HUES64 (cell line): ENCODE data around the gene CER1.

Source experiments
- H3K27ac ChIP-seq: 2 replicates; pipeline ENCODE4 v1.7.0; 2013; ENCODE audit warnings: low read depth, low read length, inconsistent platforms
- H3K27me3 ChIP-seq: 2 replicates; pipeline ENCODE4 v1.6.1; 2013; ENCODE audit warnings: mild to moderate bottlenecking, low read length; ENCODE audit not compliant: insufficient read depth
- H3K36me3 ChIP-seq: 2 replicates; pipeline ENCODE4 v1.6.1; 2013; ENCODE audit warnings: mild to moderate bottlenecking, low read length; ENCODE audit not compliant: insufficient read depth
- H3K4me1 ChIP-seq: 2 replicates; pipeline ENCODE4 v1.6.1; 2013; ENCODE audit warnings: mild to moderate bottlenecking, low read length, moderate library complexity; ENCODE audit not compliant: insufficient read depth
- H3K4me3 ChIP-seq: 2 replicates; pipeline ENCODE4 v1.5.1; 2013; ENCODE audit warnings: mild to moderate bottlenecking, low read length, moderate library complexity
- H3K9ac ChIP-seq: 2 replicates; pipeline ENCODE4 v1.6.1; 2013; ENCODE audit warnings: mild to moderate bottlenecking, low read depth, low read length
- H3K9me3 ChIP-seq: 2 replicates; pipeline ENCODE4 v1.6.1; 2013; ENCODE audit warnings: low read depth, low read length; ENCODE audit not compliant: insufficient read depth
- WGBS: fragments of 150-250, 120-280 bp; methylation state at CpG from one replicate; pipeline ENCODE4 v1.1.7; 2013; ENCODE audit warnings: missing lambda C conversion rate; 5-methylcytosine and 5-hydroxymethylcytosine counted together

Gene CER1

DNA sequence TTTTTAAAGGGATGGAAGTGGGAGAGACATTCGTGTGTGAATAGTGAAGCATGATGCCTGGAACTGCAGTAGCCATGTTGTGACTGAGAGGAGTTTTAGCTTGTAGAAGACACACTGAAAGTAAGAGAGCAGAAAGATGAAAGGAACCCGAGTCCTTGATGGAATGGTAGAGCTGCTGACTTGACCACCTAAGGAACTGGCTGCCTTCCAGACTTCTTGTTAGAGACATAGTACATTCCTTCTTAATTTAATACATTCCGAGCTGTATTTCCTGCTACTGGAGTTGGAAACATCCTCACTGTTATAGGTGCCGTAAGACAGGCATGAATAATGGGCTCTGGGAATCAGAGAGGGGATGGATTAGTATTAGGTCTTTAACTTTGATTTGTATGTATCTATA lies 7.4 kb downstream of the CER1 start:
- Histone ChIP-seq H3K27me3 (peaks cover 26% of the 10 kb centered on the region), H3K36me3 (peaks cover 58% of the 10 kb centered on the region; the same call in 1 of the 2 replicates), H3K9ac (no peak overlapping the region), H3K27ac (no peak overlapping the region), H3K4me3 (no peak overlapping the region), H3K4me1 (no peaks in the 10 kb centered on the region), H3K9me3 (peaks cover 3% of the 10 kb centered on the region; the same call in 1 of the 2 replicates)
- 92% methylated on average over 4 of the region's 4 CpGs for WGBS

DNA sequence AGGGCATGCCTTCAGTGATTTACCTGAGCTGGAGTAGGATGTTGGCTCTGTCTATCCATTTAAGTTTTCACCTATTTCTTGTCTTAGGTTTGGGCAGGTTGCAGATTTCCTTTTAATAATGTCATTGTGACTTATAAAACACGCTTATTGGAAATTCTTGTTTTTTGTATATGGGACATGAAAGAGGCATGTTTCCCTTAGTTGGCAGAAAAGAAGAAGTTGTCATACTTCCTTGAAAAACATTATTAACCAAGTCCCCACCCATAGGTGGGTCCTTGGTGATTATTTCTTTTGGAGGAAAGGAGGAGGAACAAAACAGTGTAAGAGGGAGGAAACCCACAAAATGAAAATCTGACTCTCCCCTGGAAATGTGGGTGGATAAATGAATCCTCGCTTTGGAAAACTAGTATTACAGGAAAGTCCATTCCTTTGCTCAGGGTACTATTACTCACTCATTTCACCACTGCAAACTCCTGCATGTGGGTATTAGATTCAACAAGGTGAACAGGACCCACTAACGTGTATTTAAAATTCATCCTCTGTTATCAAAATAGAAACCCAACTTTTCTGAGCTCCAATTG lies 9.3 kb downstream of the CER1 start:
- Histone ChIP-seq H3K9me3 (peaks cover 4% of the 10 kb centered on the region; the same call in 1 of the 2 replicates), H3K27me3 (peaks cover 9% of the 10 kb centered on the region; the same call in 1 of the 2 replicates), H3K4me3 (no peak overlapping the region), H3K9ac (no peak overlapping the region), H3K4me1 (no peaks in the 10 kb centered on the region), H3K36me3 (peaks cover 54% of the 10 kb centered on the region; the same call in 1 of the 2 replicates), H3K27ac (no peak overlapping the region)
- 93% methylated on average over 2 of the region's 3 CpGs for WGBS

DNA sequence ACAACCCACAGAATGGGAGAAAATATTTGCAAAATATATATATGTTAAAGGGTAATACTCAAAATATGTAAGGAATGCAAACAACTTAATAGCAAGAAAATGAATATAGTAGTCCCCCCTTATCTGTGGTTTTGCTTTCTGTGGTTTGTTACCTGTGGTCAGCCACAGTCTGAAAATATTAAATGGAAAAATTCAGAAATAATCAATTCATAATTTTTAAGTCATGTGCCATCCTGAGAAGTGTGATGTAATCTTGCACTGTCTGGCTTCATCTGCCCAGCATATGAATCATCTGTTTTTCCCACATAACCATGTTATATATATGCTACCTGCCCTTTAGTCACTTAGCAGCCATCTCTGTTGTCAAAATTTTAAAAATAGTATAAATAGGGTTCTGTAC lies 11.7 kb downstream of the CER1 start:
- Histone ChIP-seq H3K27ac (no peak overlapping the region), H3K9me3 (peaks cover 4% of the 10 kb centered on the region; the same call in 1 of the 2 replicates), H3K4me3 (no peak overlapping the region), H3K9ac (no peak overlapping the region), H3K27me3 (no peaks in the 10 kb centered on the region), H3K36me3 (peaks cover 41% of the 10 kb centered on the region; the same call in 1 of the 2 replicates), H3K4me1 (no peaks in the 10 kb centered on the region)

DNA sequence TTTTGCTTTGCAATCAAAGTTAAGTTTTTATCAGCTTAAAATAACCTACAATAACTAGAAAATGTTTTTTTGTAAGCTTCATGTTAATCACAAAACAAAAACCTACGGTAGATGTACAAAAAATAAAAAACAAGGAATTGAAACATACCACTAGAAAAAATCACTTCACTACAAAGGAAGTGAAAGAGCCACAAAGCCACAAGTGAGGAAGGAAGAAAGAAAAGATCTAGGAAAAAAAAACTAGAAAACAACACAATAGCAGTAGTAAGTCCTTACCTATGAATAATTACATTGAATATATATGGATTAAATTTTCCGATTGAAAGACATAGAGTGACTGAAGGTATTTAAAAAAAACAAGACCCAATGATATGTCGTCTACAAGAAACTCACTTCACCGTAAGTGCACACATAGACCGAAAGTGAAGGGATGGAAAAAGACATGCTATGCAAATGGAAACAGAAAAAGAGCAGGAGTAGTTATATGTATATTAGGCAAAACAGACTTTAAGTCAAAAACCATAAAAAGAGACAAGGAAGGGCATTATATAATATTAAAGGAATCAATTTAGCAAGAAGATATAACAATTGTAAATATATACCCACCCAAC lies 15.9 kb downstream of the CER1 start:
- H3K4me3 ChIP-seq, result no peak overlapping the region
- H3K27me3 ChIP-seq, result no peaks in the 10 kb centered on the region
- H3K9me3 ChIP-seq, result peaks cover 4% of the 10 kb centered on the region; the same call in 1 of the 2 replicates
- 98% methylated on average over 4 of the region's 5 CpGs for WGBS
- no peak overlapping the region for H3K27ac ChIP-seq
- no peak overlapping the region for H3K9ac ChIP-seq
- no peaks in the 10 kb centered on the region for H3K4me1 ChIP-seq
- peaks cover 34% of the 10 kb centered on the region; the same call in 1 of the 2 replicates for H3K36me3 ChIP-seq

DNA sequence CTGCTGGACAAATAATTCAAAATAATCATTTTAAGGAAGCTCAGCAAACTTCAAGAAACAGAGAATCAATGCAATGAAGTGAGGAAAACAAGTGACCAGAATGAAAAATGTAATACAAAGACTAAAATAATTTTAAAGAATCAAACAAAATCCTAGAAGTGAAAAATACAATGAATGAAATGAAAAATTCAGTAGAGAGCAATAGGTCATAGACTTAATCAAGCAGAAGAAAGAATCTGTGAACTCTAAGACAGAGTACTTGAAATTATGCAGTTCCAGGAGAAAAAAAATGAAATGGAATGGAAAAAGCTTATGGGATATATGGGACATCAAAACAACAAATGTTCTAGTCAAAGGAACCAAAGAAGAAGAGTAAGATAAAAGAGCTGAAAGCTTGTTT lies 17.5 kb downstream of the CER1 start:
- H3K27me3 ChIP-seq, result no peaks in the 10 kb centered on the region
- no peak overlapping the region for H3K4me3 ChIP-seq
- H3K9ac ChIP-seq, result no peak overlapping the region
- peaks cover 21% of the 10 kb centered on the region; the same call in 1 of the 2 replicates for H3K36me3 ChIP-seq
- no peaks in the 10 kb centered on the region for H3K4me1 ChIP-seq
- no peak overlapping the region for H3K27ac ChIP-seq
- 0 out of 2 replicates have a peak, but pooled peaks cover 1% of the 10 kb centered on the region for H3K9me3 ChIP-seq

DNA sequence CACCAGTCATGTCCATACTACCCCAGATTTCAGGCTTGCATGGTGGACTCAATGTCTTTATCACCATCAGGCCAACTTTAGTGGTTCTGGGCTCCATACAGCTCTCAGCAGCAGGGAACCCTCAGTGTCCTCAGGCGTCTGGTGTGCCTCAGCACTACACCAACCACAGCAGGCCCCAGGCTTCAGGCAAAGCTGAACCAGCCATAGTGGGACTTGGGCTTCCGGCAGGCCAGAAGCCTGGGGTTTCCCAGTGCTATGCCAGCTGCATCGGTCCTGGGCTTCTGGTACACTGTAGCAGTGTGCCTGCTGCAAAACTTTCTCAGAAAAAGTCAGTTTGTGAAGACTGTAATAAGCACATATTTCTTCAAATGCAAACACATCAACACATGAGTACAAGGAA lies 18.3 kb downstream of the CER1 start:
- 93% methylated on average over 3 of the region's 3 CpGs for WGBS
- Histone ChIP-seq H3K4me3 (no peak overlapping the region), H3K36me3 (peaks cover 20% of the 10 kb centered on the region; the same call in 1 of the 2 replicates), H3K9me3 (no peaks in the 10 kb centered on the region), H3K27me3 (no peaks in the 10 kb centered on the region), H3K27ac (no peak overlapping the region), H3K4me1 (no peaks in the 10 kb centered on the region), H3K9ac (no peak overlapping the region)

DNA sequence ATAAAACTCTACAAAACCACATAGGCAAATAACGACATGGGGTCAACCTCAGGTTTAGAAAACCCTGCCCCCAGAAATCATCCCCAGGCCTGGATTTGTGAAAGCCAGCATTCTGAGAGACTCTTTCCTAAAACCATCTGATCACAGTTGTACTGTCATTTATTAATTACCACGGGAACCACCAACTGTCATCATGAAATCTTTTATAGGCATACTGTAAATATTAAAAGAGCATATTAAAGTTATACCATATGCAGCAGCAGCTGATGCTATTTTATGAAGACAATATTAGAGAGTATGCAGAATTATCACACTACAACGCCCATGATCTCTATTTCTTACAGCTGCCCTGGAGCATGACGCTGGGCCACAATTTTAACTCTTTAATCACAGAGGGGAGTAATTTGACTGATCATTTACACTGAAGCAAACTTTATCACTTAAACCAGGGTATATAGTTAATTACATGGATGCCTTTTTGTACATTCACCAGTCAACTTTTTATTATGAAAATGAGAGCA lies 20.3 kb downstream of the CER1 start:
- H3K36me3 ChIP-seq, result peaks cover 5% of the 10 kb centered on the region; the same call in 1 of the 2 replicates
- WGBS, result 82% methylated on average over 4 of the region's 4 CpGs
- no peak overlapping the region for H3K4me3 ChIP-seq
- H3K9ac ChIP-seq, result no peak overlapping the region
- H3K4me1 ChIP-seq, result no peaks in the 10 kb centered on the region
- H3K9me3 ChIP-seq, result no peaks in the 10 kb centered on the region
- no peak overlapping the region for H3K27ac ChIP-seq
- no peaks in the 10 kb centered on the region for H3K27me3 ChIP-seq

DNA sequence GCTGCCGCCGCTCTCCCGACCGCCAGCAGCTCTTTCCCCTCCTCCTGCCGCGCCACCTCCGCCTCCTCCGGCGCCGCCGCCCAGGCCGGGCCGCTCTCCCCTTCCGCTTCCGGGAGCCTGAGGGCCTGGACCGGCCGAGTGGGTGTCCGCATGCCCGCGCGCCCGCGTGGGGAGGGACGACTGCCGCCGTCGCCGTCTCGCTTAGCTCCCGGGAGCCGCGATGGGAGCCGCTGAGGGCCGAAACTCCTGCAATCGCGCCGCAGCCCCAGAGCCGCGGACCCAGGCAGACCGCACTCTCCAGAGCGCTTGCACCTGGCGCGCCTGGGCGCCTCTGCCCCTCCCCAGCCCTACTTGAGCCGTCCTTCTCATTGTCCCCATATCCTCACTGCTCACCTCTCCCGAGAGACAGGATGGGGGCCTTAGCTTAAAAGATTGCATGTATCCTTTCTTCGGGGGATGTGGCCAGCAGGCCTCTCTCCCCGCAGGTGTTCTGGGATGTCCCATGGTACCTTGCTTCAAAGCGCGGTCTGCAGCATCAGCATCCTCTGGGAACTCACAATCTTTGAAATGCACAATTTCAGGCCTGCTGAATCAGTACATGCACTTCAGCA lies 29.2 kb downstream of the CER1 start, which contains the start of gene ZDHHC21:
ZDHHC21 (minus strand) TSS at position 182 of the 611 bp plus-strand sequence. CDS start 19,092 bp downstream, outside the sequence.
- H3K4me3 ChIP-seq, result peak within 1 kb of the TSS; percentile 75
- H3K27ac ChIP-seq, result peak within 1 kb of the TSS; percentile 66
- peaks cover 14% of the 10 kb centered on the region for H3K36me3 ChIP-seq
- peaks cover 5% of the 10 kb centered on the region; the same call in 1 of the 2 replicates for H3K4me1 ChIP-seq
- no peaks in the 10 kb centered on the region for H3K27me3 ChIP-seq
- no peaks in the 10 kb centered on the region for H3K9me3 ChIP-seq
- WGBS, result under 1% methylated on average over 50 of the region's 50 CpGs
- H3K9ac ChIP-seq, result peak within 1 kb of the TSS; percentile 85

DNA sequence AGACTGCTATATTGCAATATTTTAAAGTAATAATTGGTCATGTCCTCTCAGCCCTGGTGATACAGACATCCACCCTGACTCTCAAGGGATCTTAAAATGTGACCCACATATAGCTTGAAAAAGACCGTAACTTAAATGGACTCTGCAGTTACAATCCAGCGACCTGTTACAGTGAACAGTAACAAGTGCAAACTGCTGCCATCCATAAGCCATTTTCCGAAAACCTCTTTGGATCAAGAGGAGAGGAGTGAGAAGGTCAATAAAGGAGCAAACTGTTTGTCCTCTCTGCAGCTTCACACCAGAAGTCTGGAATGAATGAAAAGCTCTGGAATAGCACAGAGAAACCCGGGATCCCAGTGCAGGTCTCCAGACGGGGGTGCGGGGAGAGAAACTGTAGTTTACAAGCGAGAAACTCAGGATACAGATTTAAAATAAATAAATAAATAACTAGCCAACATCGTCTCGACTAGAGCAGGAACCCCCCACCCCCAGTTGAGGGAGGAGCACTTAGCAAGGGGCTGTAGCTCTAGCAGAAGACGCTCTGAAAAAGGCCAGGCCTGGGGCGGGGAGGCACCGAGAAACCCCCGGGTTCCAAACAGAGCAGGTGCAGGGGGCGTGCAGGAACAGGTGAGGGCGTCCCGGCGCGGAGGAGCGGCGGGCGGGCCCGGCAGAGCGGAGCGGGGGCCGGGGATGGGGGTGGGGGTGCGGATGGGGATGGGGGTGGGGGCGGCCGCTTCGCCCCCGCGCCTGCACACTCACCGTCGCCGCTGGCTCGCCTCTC lies 29.9 kb downstream of the CER1 start:
- Histone ChIP-seq H3K27me3 (no peaks in the 10 kb centered on the region), H3K36me3 (peaks cover 21% of the 10 kb centered on the region), H3K4me3 (peak overlapping the region; percentile 75), H3K27ac (no peak overlapping the region; the same call in 1 of the 2 replicates), H3K9me3 (no peaks in the 10 kb centered on the region), H3K9ac (peak overlapping the region; percentile 85), H3K4me1 (peaks cover 5% of the 10 kb centered on the region; the same call in 1 of the 2 replicates)
- WGBS, result 6% methylated on average over 18 of the region's 35 CpGs

DNA sequence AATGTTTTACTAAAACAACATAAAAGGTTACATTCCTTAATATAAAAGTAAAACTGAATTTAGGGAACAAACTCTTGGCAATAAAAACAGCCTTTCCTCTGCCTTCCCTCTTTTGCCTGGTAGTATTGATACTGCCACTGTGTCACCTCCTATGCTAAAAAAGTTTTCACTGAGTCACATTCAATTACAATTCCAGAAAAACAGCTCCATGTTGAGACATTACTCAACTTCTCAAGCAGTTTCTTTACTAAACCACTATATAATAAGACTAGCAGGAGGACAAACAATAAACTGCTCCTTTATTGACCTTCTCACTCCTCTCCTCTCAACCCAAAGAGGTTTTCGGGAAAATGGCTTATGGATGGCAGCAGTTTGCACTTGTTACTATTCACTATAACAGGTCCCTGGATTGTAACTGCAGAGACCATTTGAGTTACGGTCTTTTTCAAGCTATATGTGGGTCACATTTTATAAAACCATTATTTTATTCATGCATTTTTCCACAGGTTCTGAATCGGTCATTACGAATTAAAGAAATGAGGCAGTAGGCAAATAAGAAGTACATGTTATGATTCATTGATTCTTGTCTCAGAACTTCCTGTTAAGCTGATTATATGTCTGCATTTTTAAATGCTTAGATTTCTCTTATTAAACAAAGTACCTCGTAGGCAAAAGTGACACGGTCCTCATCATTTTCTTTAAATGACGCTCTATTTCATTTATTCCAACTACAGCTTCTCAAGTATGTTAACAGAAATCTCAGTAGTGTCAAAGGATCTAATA lies 31.4 kb downstream of the CER1 start:
- no peaks in the 10 kb centered on the region for H3K9me3 ChIP-seq
- 95% methylated on average over 7 of the region's 7 CpGs for WGBS
- H3K4me1 ChIP-seq, result peaks cover 5% of the 10 kb centered on the region; the same call in 1 of the 2 replicates
- no peak overlapping the region for H3K27ac ChIP-seq
- H3K4me3 ChIP-seq, result no peak overlapping the region
- no peak overlapping the region for H3K9ac ChIP-seq
- H3K36me3 ChIP-seq, result peaks cover 36% of the 10 kb centered on the region
- H3K27me3 ChIP-seq, result no peaks in the 10 kb centered on the region
